H1 (cell line): ENCODE results near the gene SDF2. TPM values are rescaled to one million over a fixed set of nuclear protein-coding genes. Genes with fewer than 3 reads are reported as not detected.

ENCODE experiments used
- CTCF ChIA-PET: fragments of 300-600 bp; sonication (Branson Sonifier 250); formaldehyde crosslinking; loops from one replicate; lab custom pipeline; 2021; ENCODE audit not compliant: partially characterized antibody; lab: Charles Lee
- POLR2A ChIA-PET: fragments of 300-600 bp; sonication (Branson Sonifier 250); formaldehyde crosslinking; loops from one replicate; lab custom pipeline; 2021; ENCODE audit warnings: inconsistent platforms; ENCODE audit not compliant: partially characterized antibody; lab: Charles Lee
- DNase-seq, 2 experiments: peaks; one replicate each; pipeline versions ENCODE4 v3.0.0 to v3.0.0-alpha.2; 2010 to 2022; ENCODE audit warnings: low spot score in 2 of 2, low read depth in 1 of 2, mixed read lengths in 1 of 2
- FAIRE-seq: peaks from 2 replicates; lab custom pipeline; 2011; peaks lifted over from hg19 to GRCh38; lab: Jason Lieb, UNC
- H2AFZ ChIP-seq: 2 replicates; pipeline ENCODE4 v1.8.1; 2012; ENCODE audit warnings: low read length, inconsistent platforms
- H2AK5ac ChIP-seq: 2 replicates; pipeline ENCODE4 v1.6.1; 2013; ENCODE audit warnings: low read depth, low read length
- H2BK120ac ChIP-seq: replicated peaks from 2 replicates; pipeline ENCODE3; 2013; ENCODE audit warnings: low read depth, low read length, inconsistent platforms
- H2BK12ac ChIP-seq: 2 replicates; pipeline ENCODE4 v1.6.1; 2013; ENCODE audit warnings: low read depth, low read length
- H2BK15ac ChIP-seq: 2 replicates; pipeline ENCODE4 v1.6.1; 2013; ENCODE audit warnings: low read length
- H2BK20ac ChIP-seq: 2 replicates; pipeline ENCODE4 v1.6.1; 2013; ENCODE audit warnings: low read length
- H2BK5ac ChIP-seq: 2 replicates; pipeline ENCODE4 v1.6.1; 2013; ENCODE audit warnings: low read depth, low read length
- H3K14ac ChIP-seq: 2 replicates; pipeline ENCODE4 v1.6.1; 2013; ENCODE audit warnings: inconsistent platforms; ENCODE audit not compliant: insufficient read length
- H3K18ac ChIP-seq: 2 replicates; pipeline ENCODE4 v1.6.1; 2013; ENCODE audit warnings: low read length; ENCODE audit errors: extremely low read depth
- H3K23ac ChIP-seq: 2 replicates; pipeline ENCODE4 v1.6.1; 2013; ENCODE audit warnings: inconsistent platforms; ENCODE audit not compliant: insufficient read length
- H3K23me2 ChIP-seq: 2 replicates; pipeline ENCODE4 v1.6.1; 2013; ENCODE audit warnings: low read depth, low read length
- H3K27ac ChIP-seq: 2 replicates; pipeline ENCODE4 v1.6.1; 2011; ENCODE audit warnings: low read depth, low read length, inconsistent platforms
- H3K27me3 ChIP-seq, 4 experiments: replicated peaks in 1 of 4; 1 replicate in 1 of 4; 2 replicates in 3 of 4; pipeline versions ENCODE4 v1.6.1 to v1.8.1; 2011 to 2013; ENCODE audit warnings: low read length in 3 of 4, mild to moderate bottlenecking in 3 of 4, inconsistent platforms in 2 of 4, mixed read lengths in 2 of 4, moderate library complexity in 1 of 4; ENCODE audit not compliant: control insufficient read depth in 3 of 4, insufficient read depth in 3 of 4; ENCODE audit errors: extremely low read depth in 1 of 4
- H3K36me3 ChIP-seq, 4 experiments: 2 replicates each; pipeline versions ENCODE4 v1.6.1 to v1.8.1; 2011 to 2013; ENCODE audit warnings: mild to moderate bottlenecking in 4 of 4, low read length in 3 of 4, moderate library complexity in 2 of 4, control low read depth in 1 of 4, inconsistent platforms in 1 of 4; ENCODE audit not compliant: insufficient read depth in 4 of 4, control insufficient read depth in 2 of 4
- H3K4ac ChIP-seq: replicated peaks from 2 replicates; pipeline ENCODE3; 2013; ENCODE audit warnings: low read length, low read depth, mixed read lengths, inconsistent platforms; ENCODE audit not compliant: insufficient read length
- H3K4me1 ChIP-seq, 4 experiments: replicated peaks in 1 of 4; 1 replicate in 1 of 4; 2 replicates in 3 of 4; pipeline versions ENCODE4 v1.6.1 to v1.8.1; 2011 to 2013; ENCODE audit warnings: low read length in 3 of 4, inconsistent platforms in 2 of 4, mixed read lengths in 1 of 4; ENCODE audit not compliant: insufficient read depth in 4 of 4, control insufficient read depth in 3 of 4
- H3K4me2 ChIP-seq, 2 experiments: 2 replicates each; pipeline versions ENCODE4 v1.6.1 to v1.8.1; 2011 to 2013; ENCODE audit warnings: low read depth in 2 of 2, low read length in 2 of 2, control low read depth in 1 of 2, inconsistent platforms in 1 of 2, mild to moderate bottlenecking in 1 of 2; ENCODE audit not compliant: insufficient read depth in 1 of 2
- H3K4me3 ChIP-seq, 4 experiments: fragments of 200-600, 300-600 bp in 1 of 4; sonication (generic), shearing (Covaris generic), sonication (Bioruptor Twin) in 1 of 4; 2 replicates each; pipeline versions ENCODE4 v1.5.1 to v1.8.1; 2011 to 2016; ENCODE audit warnings: low read length in 4 of 4, low read depth in 3 of 4, control low read depth in 2 of 4, inconsistent platforms in 2 of 4, mild to moderate bottlenecking in 2 of 4, mixed read lengths in 1 of 4, moderate library complexity in 1 of 4; ENCODE audit not compliant: insufficient read depth in 2 of 4; ENCODE audit errors: extremely low read depth in 1 of 4
- H3K56ac ChIP-seq: replicated peaks from 2 replicates; pipeline ENCODE3; 2013; ENCODE audit warnings: low read depth, mild to moderate bottlenecking, mixed read lengths, low read length, inconsistent platforms; ENCODE audit not compliant: insufficient read length
- H3K79me1 ChIP-seq: 2 replicates; pipeline ENCODE4 v1.6.1; 2013; ENCODE audit warnings: low read depth, low read length, control low read depth
- H3K79me2 ChIP-seq, 2 experiments: 2 replicates each; pipeline versions ENCODE4 v1.6.1 to v1.8.1; 2012 to 2013; ENCODE audit warnings: low read length in 2 of 2, mild to moderate bottlenecking in 2 of 2, inconsistent platforms in 1 of 2; ENCODE audit not compliant: insufficient read depth in 2 of 2, control insufficient read depth in 1 of 2
- H3K9ac ChIP-seq, 4 experiments: replicated peaks in 1 of 4; 1 replicate in 1 of 4; 2 replicates in 3 of 4; pipeline versions ENCODE4 v1.6.1 to v1.8.1; 2011 to 2013; ENCODE audit warnings: low read depth in 3 of 4, low read length in 3 of 4, control low read depth in 2 of 4, mild to moderate bottlenecking in 2 of 4, moderate library complexity in 2 of 4, inconsistent platforms in 1 of 4; ENCODE audit errors: extremely low read depth in 1 of 4
- H3K9me3 ChIP-seq, 2 experiments: 2 replicates each; pipeline versions ENCODE4 v1.6.1 to v1.8.1; 2012 to 2013; ENCODE audit warnings: mild to moderate bottlenecking in 2 of 2, moderate library complexity in 2 of 2, control low read depth in 1 of 2, inconsistent platforms in 1 of 2, low read depth in 1 of 2, low read length in 1 of 2, mixed read lengths in 1 of 2; ENCODE audit not compliant: insufficient read depth in 2 of 2
- H4K20me1 ChIP-seq, 2 experiments: replicated peaks in 1 of 2; 2 replicates each; pipeline versions ENCODE3 to v1.8.1; 2011 to 2013; ENCODE audit warnings: inconsistent platforms in 2 of 2, low read length in 2 of 2, mild to moderate bottlenecking in 1 of 2; ENCODE audit not compliant: insufficient read depth in 2 of 2, control insufficient read depth in 1 of 2
- H4K5ac ChIP-seq: 2 replicates; pipeline ENCODE4 v1.6.1; 2013; ENCODE audit warnings: low read length, low read depth, mixed read lengths, inconsistent platforms; ENCODE audit not compliant: insufficient read length
- H4K8ac ChIP-seq: 2 replicates; pipeline ENCODE4 v1.8.0; 2013; ENCODE audit warnings: mild to moderate bottlenecking, moderate library complexity, low read length, inconsistent platforms; ENCODE audit not compliant: insufficient read depth; ENCODE audit errors: extremely low read depth
- H4K91ac ChIP-seq: replicated peaks from 2 replicates; pipeline ENCODE3; 2013; ENCODE audit warnings: low read length, mixed read lengths, inconsistent platforms; ENCODE audit not compliant: insufficient read length
- ATF3 ChIP-seq: IDR thresholded peaks from 2 replicates; pipeline ENCODE4 v1.6.1; 2011; ENCODE audit warnings: low read depth, mild to moderate bottlenecking, low read length; ENCODE audit not compliant: insufficient read depth
- BACH1 ChIP-seq: IDR thresholded peaks from 2 replicates; pipeline ENCODE4 v1.6.1; 2012; ENCODE audit warnings: low read length, improper control_type of control experiment
- EGR1 ChIP-seq: IDR thresholded peaks from 2 replicates; pipeline ENCODE4 v1.6.1; 2011; ENCODE audit warnings: low read depth, low read length, borderline replicate concordance
- FOSL1 ChIP-seq: IDR thresholded peaks from 2 replicates; pipeline ENCODE4 v1.6.1; 2011; ENCODE audit warnings: mild to moderate bottlenecking, low read depth, low read length, moderate library complexity; ENCODE audit not compliant: insufficient read depth
- GABPA ChIP-seq: IDR thresholded peaks from 2 replicates; pipeline ENCODE4 v1.6.1; 2011; ENCODE audit warnings: mild to moderate bottlenecking, low read length, moderate library complexity, borderline replicate concordance; ENCODE audit not compliant: insufficient read depth
- KDM4A ChIP-seq: IDR thresholded peaks from one replicate; pipeline ENCODE4 v1.7.1; 2012; ENCODE audit warnings: low read depth, mild to moderate bottlenecking, moderate library complexity, low read length, inconsistent platforms; ENCODE audit not compliant: severe bottlenecking
- POLR2A ChIP-seq, 2 experiments: IDR thresholded peaks; 1 replicate in 1 of 2; 2 replicates in 1 of 2; pipeline ENCODE4 v1.6.1; 2011; ENCODE audit warnings: low read depth in 2 of 2, low read length in 2 of 2, mild to moderate bottlenecking in 2 of 2; ENCODE audit errors: control extremely low read depth in 1 of 2
- RBBP5 ChIP-seq: IDR thresholded peaks from 2 replicates; pipeline ENCODE4 v1.7.1; 2012; ENCODE audit warnings: low read depth, mild to moderate bottlenecking, inconsistent platforms, low read length, moderate library complexity, borderline replicate concordance
- RXRA ChIP-seq: IDR thresholded peaks from 2 replicates; pipeline ENCODE4 v1.6.1; 2011; ENCODE audit warnings: low read depth, mild to moderate bottlenecking, low read length, moderate library complexity; ENCODE audit not compliant: insufficient read depth
- SAP30 ChIP-seq: fragments of 300-600 bp; sonication (generic); IDR thresholded peaks from 2 replicates; pipeline ENCODE4 v1.7.1; 2012; ENCODE audit warnings: low read length, moderate library complexity, mild to moderate bottlenecking, inconsistent platforms; ENCODE audit not compliant: insufficient read depth, insufficient replicate concordance
- SP2 ChIP-seq: IDR thresholded peaks from 2 replicates; pipeline ENCODE4 v1.6.1; 2012; ENCODE audit warnings: mild to moderate bottlenecking, low read length, inconsistent platforms
- SRF ChIP-seq: IDR thresholded peaks from 2 replicates; pipeline ENCODE4 v1.6.1; 2011; ENCODE audit warnings: mild to moderate bottlenecking, low read depth, low read length, moderate library complexity
- TAF1 ChIP-seq: IDR thresholded peaks from 2 replicates; pipeline ENCODE4 v1.6.1; 2011; ENCODE audit warnings: mild to moderate bottlenecking, low read depth, low read length
- TEAD4 ChIP-seq: IDR thresholded peaks from 2 replicates; pipeline ENCODE4 v1.6.1; 2012; ENCODE audit warnings: low read depth, low read length, inconsistent platforms, mixed read lengths
- ZNF274 ChIP-seq: IDR thresholded peaks from 2 replicates; pipeline ENCODE4 v1.7.0; 2012; ENCODE audit warnings: low read length, borderline replicate concordance; ENCODE audit errors: extremely low read depth
- WGBS, 2 experiments: shearing (Covaris generic) in 1 of 2; methylation state at CpG; one replicate each; pipeline versions ENCODE4 v1.1.6 to v1.1.7; 2013 to 2015; ENCODE audit warnings: low lambda C conversion rate in 2 of 2, mixed read lengths in 2 of 2, inconsistent platforms in 1 of 2, low coverage in 1 of 2, missing lambda C conversion rate in 1 of 2; ENCODE audit not compliant: insufficient replicate concordance in 2 of 2, insufficient coverage in 1 of 2, insufficient read length in 1 of 2; ENCODE audit errors: extremely low coverage in 1 of 2, missing lambda C conversion rate in 1 of 2; 5-methylcytosine and 5-hydroxymethylcytosine counted together
- polyA plus RNA-seq, 7 experiments: library from polyadenylated mRNA; depleted of rRNA in 3 of 7; stranded (reverse) in 5 of 7; unstranded in 2 of 7; fragments of >200 nt in 5 of 7; fragments of 200-250 nt in 2 of 7; gene quantifications; 1 replicate in 5 of 7; 2 replicates in 1 of 7; 4 replicates in 1 of 7; pipeline versions ENCODE4 v1.2.1 to v1.2.3, GENCODE V29; 2011 to 2013; ENCODE audit warnings: missing spikeins in 2 of 7, mixed read lengths in 2 of 7
- total RNA-seq: library from RNA; stranded (reverse); fragmentation: NEBNext Ultra II Directional; extraction: Animal tissue kit (Norgen Biotek cat#: 25700); gene quantifications from 2 replicates; pipeline ENCODE4 v1.2.1, GENCODE V29; 2021

The SDF2 gene
- total and polyA plus RNA-seq, 2 of the 8 experiments (the other 6 are each of a cell fraction or from before 2014, with no cell fraction given): 44.8 to 65.4 TPM

- no peak overlapping the region for H3K9ac ChIP-seq
- WGBS, 2 experiments: 91% methylated on average over 5 of the region's 5 CpGs; no CpG with 5 or more reads in 1 of the 2 experiments
- FAIRE-seq (no peak), DNase-seq (no peak)
- CTCF ChIA-PET: interaction anchor here (3.3 kb wide), 1 partner anchor 9 kb away, joined by 13 read pairs; no protein-coding TSS in a partner anchor
- H3K36me3 ChIP-seq: peaks cover 62 to 100% (median 91%) of the 10 kb centered on the region in 4 experiments
- H2BK5ac ChIP-seq: no peak overlapping the region
- no peaks in the 10 kb centered on the region for H3K79me2 ChIP-seq
- H2AFZ ChIP-seq: no peak overlapping the region
- H3K56ac ChIP-seq: no peak overlapping the region
- no peaks in the 10 kb centered on the region for H3K79me1 ChIP-seq
- no peak overlapping the region for H2BK12ac ChIP-seq
- H4K5ac ChIP-seq: no peak overlapping the region
- H3K23me2 ChIP-seq: no peaks in the 10 kb centered on the region
- H2AK5ac ChIP-seq: no peak overlapping the region
- no peak overlapping the region for H3K4ac ChIP-seq
- H3K4me3 ChIP-seq: no peak overlapping the region
- no peaks in the 10 kb centered on the region for H3K27me3 ChIP-seq
- no peak overlapping the region for H2BK120ac ChIP-seq
- H3K18ac ChIP-seq: no peak overlapping the region
- H3K4me2 ChIP-seq: no peak overlapping the region
- no peak overlapping the region for H3K14ac ChIP-seq
- H4K20me1 ChIP-seq: peaks cover 3 to 8% of the 10 kb centered on the region in 2 experiments
- no peak overlapping the region for H2BK20ac ChIP-seq
- no peak overlapping the region for H3K27ac ChIP-seq
- H2BK15ac ChIP-seq: no peak overlapping the region
- POLR2A ChIA-PET: interaction anchor here (1.0 to 6.5 kb wide), 5 partner anchors 8 to 41 kb away, joined by 3 to 35 read pairs (median 6); partner anchors contain the start of gene BLTP2
- no peak overlapping the region for H3K23ac ChIP-seq
- H4K91ac ChIP-seq: no peak overlapping the region
- H3K9me3 ChIP-seq: no peaks in the 10 kb centered on the region
- no peak overlapping the region for H4K8ac ChIP-seq
- no peaks in the 10 kb centered on the region for H3K4me1 ChIP-seq
- TF ChIP-seq SRF (no peak), BACH1 (no peak), EGR1 (no peak), TAF1 (no peak), FOSL1 (no peak), POLR2A (IDR thresholded peaks at IDR 0.05; ENCODE audit: control extremely low read depth in 1 of 2, low read depth in 2 of 2, low read length in 2 of 2) (no peak), RBBP5 (no peak), KDM4A (no peak), SP2 (no peak), ATF3 (no peak), RXRA (no peak), TEAD4 (no peak), ZNF274 (no peak), SAP30 (no peak), GABPA (no peak)
Measured at GRCh38 chr17:28685366-28685765, 23.7 kb upstream of the SDF2 start.
